Liver (tissue), 3 donors: ENCODE data around the gene SYT14.

ENCODE experiments used
- CTCF ChIP-seq: fragments of 150-350 bp; IDR thresholded peaks from 2 replicates; pipeline ENCODE4 v1.5.1; 2017; ENCODE audit warnings: improper control_type of control experiment, low read depth, low read length; ENCODE audit not compliant: missing input control
- RAD21 ChIP-seq, 2 donors: IDR thresholded peaks; 2 replicates each; pipeline ENCODE4 v1.6.1; 2016; ENCODE audit warnings: antibody characterized with exemption in 2 of 2, mild to moderate bottlenecking in 2 of 2
- donor health status: healthy.
- donor health status: healthy.

GRCh38 chr1:210099921-210100320, 161.9 kb downstream of the SYT14 start:
- no peak for TF ChIP-seq CTCF
- no peak for TF ChIP-seq RAD21 (IDR thresholded peaks at IDR 0.05)
